ENCODE results near the gene NSF. TPM values are rescaled to one million over a fixed set of nuclear protein-coding genes. Genes with fewer than 3 reads are reported as not detected.

NSF gene
- total and polyA plus RNA-seq, 3 donors from 2014 or later, result 31.5 to 42.9 (median 37.4) TPM

- no peaks in the 10 kb centered on the region for H3K9me3 ChIP-seq
- TF ChIP-seq CTCF (IDR thresholded peaks at IDR 0.05) (no peak), POLR2A (IDR thresholded peaks at IDR 0.05) (no peak)
- H3K4me3 ChIP-seq, result peak overlapping the region; percentile 49 to 54
- intact Hi-C loops (cut with DNase I; ENCODE audit: low total_unique reads), result no loop called here
- no peaks in the 10 kb centered on the region for H3K4me1 ChIP-seq
- DNase-seq, result no peak
- no peak overlapping the region for H3K27ac ChIP-seq
- no peaks in the 10 kb centered on the region for H3K36me3 ChIP-seq (ENCODE audit: low read depth, missing control alignments)
- H3K27me3 ChIP-seq, result no peaks in the 10 kb centered on the region
- WGBS, 2 donors, result 25 to 28% methylated on average over 16 of the region's 16 CpGs
Observed at GRCh38 chr17:46772475-46773220, 182.2 kb downstream of the NSF start.

GRCh38 chr17:46773221-46773605 is 182.7 kb downstream of the NSF start:
- Histone ChIP-seq H3K4me3 (no peak overlapping the region), H3K4me1 (no peaks in the 10 kb centered on the region), H3K9me3 (no peaks in the 10 kb centered on the region), H3K27me3 (no peaks in the 10 kb centered on the region), H3K27ac (no peak overlapping the region), H3K36me3 (ENCODE audit: low read depth, missing control alignments) (no peaks in the 10 kb centered on the region)
- no peak for DNase-seq
- WGBS, 2 donors, result 57 to 80% methylated on average over 4 to 6 of the region's 6 CpGs
- intact Hi-C loops (cut with DNase I; ENCODE audit: low total_unique reads), result no loop called here
- TF ChIP-seq POLR2A (IDR thresholded peaks at IDR 0.05), result no peak
- TF ChIP-seq CTCF (IDR thresholded peaks at IDR 0.05), result no peak

DNA sequence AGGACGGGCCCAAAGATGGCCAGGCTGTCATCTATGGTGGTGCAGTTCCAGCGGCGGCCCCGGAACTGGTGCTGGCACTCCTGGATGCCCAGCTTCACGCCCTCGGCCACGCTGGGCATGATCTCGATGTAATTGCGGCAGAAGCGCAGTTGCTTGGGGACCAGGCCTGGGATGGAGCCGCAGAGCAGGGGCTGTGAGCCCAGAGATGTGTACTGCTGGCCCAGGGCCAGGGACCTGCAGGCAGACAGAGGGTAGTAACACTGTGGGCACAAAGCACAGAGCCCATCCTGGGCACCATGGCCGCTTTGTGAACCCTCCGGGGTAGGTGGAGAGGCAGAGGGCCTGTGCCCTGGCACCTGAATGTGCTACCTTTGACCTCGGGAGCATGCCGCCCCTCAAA is 183.2 kb downstream of the NSF start:
- WGBS, 2 donors, result 86 to 88% methylated on average over 9 to 15 of the region's 15 CpGs
- H3K27me3 ChIP-seq, result no peaks in the 10 kb centered on the region
- DNase-seq, result no peak
- H3K4me1 ChIP-seq, result no peaks in the 10 kb centered on the region
- TF ChIP-seq POLR2A (IDR thresholded peaks at IDR 0.05) (no peak), CTCF (IDR thresholded peaks at IDR 0.05) (no peak)
- H3K36me3 ChIP-seq (ENCODE audit: low read depth, missing control alignments), result no peaks in the 10 kb centered on the region
- no peaks in the 10 kb centered on the region for H3K9me3 ChIP-seq
- intact Hi-C loops (cut with DNase I; ENCODE audit: low total_unique reads), result no loop called here
- no peak overlapping the region for H3K27ac ChIP-seq
- no peak overlapping the region for H3K4me3 ChIP-seq

- H3K27ac ChIP-seq, result no peak overlapping the region
- intact Hi-C loops (cut with DNase I; ENCODE audit: low total_unique reads), result no loop called here
- DNase-seq, result no peak
- no peaks in the 10 kb centered on the region for H3K27me3 ChIP-seq
- WGBS, 2 donors, result 95% methylated on average over 10 of the region's 10 CpGs
- H3K9me3 ChIP-seq, result no peaks in the 10 kb centered on the region
- H3K4me3 ChIP-seq, result no peak overlapping the region
- no peaks in the 10 kb centered on the region for H3K4me1 ChIP-seq
- no peaks in the 10 kb centered on the region for H3K36me3 ChIP-seq (ENCODE audit: low read depth, missing control alignments)
- TF ChIP-seq CTCF (IDR thresholded peaks at IDR 0.05) (no peak), POLR2A (IDR thresholded peaks at IDR 0.05) (no peak)
Observed at GRCh38 chr17:46774108-46774737, 183.8 kb downstream of the NSF start.

Measured in testis (tissue), 3 donors.